Peyer's patch (tissue), 4 donors: ENCODE data around the gene ATP13A2.

Source experiments
- CTCF ChIP-seq, 6 experiments: fragments of 450-650 bp in 4 of 6; fragments of 200-600 bp in 2 of 6; sonication (generic) in 1 of 6; IDR thresholded peaks; one replicate each; pipeline ENCODE4 v1.5.1; 2017 to 2019; ENCODE audit warnings: antibody characterized with exemption in 6 of 6, mild to moderate bottlenecking in 3 of 6, moderate library complexity in 1 of 6
- POLR2A ChIP-seq, 2 donors: fragments of 450-650 bp; IDR thresholded peaks; one replicate each; pipeline ENCODE4 v1.5.1; 2017; ENCODE audit warnings: antibody characterized with exemption in 2 of 2, mild to moderate bottlenecking in 2 of 2, moderate library complexity in 2 of 2

DNA sequence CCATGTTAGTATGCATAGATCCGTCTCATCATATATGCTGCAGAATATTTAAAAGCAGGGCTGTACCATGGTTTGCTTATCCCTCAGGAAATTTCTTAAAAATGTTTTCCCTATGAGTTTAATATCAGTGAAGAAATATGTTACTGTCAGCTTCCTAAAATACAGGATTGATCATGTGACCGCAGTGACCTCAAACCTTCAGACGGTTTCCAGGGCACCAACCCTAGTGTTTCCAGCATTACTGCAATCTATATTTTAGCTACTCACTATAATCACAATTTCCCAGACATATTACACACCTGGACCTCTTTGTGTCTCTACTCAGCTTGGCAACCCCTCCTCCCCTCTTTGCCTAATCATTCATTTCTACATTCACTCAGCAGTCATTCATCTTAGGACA is 49.8 kb upstream of the ATP13A2 start:
- TF ChIP-seq POLR2A (IDR thresholded peaks at IDR 0.05) (no peak), CTCF (IDR thresholded peaks at IDR 0.05) (no peak)
